ENCODE results near the gene MED15.
"Not testable (repeated sequence)": the region's sequence is repeated elsewhere in the genome, so short reads cannot be mapped to it uniquely, and the experiment has no call there.

MED15 gene

GRCh38 chr22:20484948-20485683 lies 22.3 kb upstream of the MED15 start:
- DNase-seq = no peak

- DNase-seq = no peak
These were observed 21.2 kb upstream of the MED15 start for GRCh38 chr22:20486229-20486628.

GRCh38 chr22:20487715-20488114 lies 19.7 kb upstream of the MED15 start:
- DNase-seq = no peak

- DNase-seq = no peak
These were observed 18.5 kb upstream of the MED15 start for GRCh38 chr22:20488946-20489345.

- no peak for DNase-seq
These were observed 17.0 kb upstream of the MED15 start for GRCh38 chr22:20490183-20490940.

- no peak for DNase-seq
These were observed 16.5 kb upstream of the MED15 start for GRCh38 chr22:20490941-20491307.

GRCh38 chr22:20491346-20491745 lies 16.1 kb upstream of the MED15 start:
- no peak for DNase-seq

- no peak for DNase-seq
These were observed 12.2 kb upstream of the MED15 start, which contains the start of gene KLHL22 for GRCh38 chr22:20494978-20495860. TSS of gene KLHL22 (minus strand) at chr22:20495795. CDS start at chr22:20489211, 6,584 bp downstream.

- DNase-seq = peak; percentile 90
These were observed 11.3 kb upstream of the MED15 start for GRCh38 chr22:20495861-20496681.

GRCh38 chr22:20497426-20497825 lies 10.0 kb upstream of the MED15 start:
- DNase-seq = no peak

GRCh38 chr22:20498913-20499312 lies 8.5 kb upstream of the MED15 start:
- DNase-seq = no peak

- DNase-seq = no peak
These were observed 7.6 kb upstream of the MED15 start for GRCh38 chr22:20499769-20500168.

- DNase-seq = no peak
These were observed 3.6 kb upstream of the MED15 start for GRCh38 chr22:20503816-20504215.

- DNase-seq = not testable (repeated sequence)
These were observed 3.0 kb upstream of the MED15 start for GRCh38 chr22:20504293-20504922.

- no peak for DNase-seq
These were observed 712 bp upstream of the MED15 start for GRCh38 chr22:20506543-20507252.

- DNase-seq = not testable (repeated sequence)
These were observed 801 bp downstream of the MED15 start for GRCh38 chr22:20508067-20508755.

GRCh38 chr22:20508815-20509271 lies 1.4 kb downstream of the MED15 start:
- no peak for DNase-seq

GRCh38 chr22:20509344-20510047 lies 2.1 kb downstream of the MED15 start:
- peak; percentile 73 for DNase-seq

- no peak for DNase-seq
These were observed 3.6 kb downstream of the MED15 start for GRCh38 chr22:20510811-20511577.
